Measurements from ENCODE around the gene TTC33.
"Not testable (repeated sequence)": the region's sequence is repeated elsewhere in the genome, so short reads cannot be mapped to it uniquely, and the experiment has no call there.

TTC33 gene

DNA sequence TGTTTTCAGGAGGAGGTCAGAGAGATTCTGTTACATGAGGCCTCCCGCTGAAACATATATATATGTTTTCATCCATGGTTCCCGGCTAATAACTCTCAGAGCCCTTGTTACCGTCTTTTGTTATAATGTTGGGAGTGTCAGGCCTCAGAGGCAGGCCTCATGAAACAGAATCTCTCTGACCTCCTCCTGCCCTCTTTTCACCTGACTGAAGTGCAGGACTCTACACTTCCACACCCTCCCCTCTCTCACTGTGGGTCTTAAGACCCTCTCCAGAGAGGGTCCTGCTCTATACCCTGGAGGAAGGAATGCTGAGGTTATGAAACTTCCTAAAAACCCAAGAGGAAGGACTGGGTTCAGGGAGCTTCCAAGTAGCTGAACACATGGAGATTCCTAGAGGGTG lies 104.6 kb downstream of the TTC33 start:
- DNase-seq = no peak

DNA sequence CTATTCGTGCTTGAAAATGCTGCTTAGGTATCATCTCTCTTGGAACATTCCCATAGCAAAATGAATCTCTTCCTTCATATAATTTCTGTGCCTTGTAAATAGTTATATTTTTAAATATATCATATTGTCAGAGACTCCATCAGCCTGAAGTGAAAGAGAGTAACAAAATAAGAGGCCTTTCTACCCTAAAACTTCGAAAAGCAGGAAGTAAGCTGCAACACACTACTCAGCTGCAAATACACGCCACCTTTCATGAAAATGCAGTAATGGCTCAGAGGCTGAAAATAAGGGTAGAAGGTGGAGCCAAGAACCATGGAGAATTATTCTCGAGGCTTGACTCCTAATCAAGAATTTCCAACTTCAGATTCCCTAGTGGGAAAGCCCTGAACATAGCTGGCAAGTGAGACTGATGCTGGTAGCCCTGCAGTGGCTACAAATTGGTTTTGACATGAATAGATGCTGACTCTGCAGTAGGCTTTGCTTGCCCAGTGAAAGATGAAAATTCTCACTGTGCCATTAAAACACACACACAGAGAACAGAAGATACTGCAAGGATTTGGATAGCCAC lies 106.2 kb downstream of the TTC33 start:
- no peak for DNase-seq

DNA sequence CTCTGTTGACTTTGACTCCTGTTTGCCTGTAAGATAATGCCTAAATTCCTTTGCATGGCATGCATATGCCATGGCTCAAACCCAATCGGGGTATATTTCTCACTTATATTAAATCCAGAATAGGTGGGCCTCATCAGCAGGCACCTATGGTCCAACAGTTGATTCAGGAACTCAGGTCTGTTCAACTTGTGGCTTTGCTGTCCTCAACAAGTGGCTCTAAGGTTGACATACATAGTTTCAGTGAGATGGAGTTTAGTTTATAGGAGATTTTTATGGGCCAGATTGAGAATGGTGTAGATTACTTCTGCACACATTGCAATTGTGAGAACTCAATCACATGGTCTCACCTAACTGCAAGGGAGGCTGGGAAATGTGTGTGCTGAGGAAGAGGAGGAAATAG lies 107.6 kb downstream of the TTC33 start:
- no peak for DNase-seq

DNA sequence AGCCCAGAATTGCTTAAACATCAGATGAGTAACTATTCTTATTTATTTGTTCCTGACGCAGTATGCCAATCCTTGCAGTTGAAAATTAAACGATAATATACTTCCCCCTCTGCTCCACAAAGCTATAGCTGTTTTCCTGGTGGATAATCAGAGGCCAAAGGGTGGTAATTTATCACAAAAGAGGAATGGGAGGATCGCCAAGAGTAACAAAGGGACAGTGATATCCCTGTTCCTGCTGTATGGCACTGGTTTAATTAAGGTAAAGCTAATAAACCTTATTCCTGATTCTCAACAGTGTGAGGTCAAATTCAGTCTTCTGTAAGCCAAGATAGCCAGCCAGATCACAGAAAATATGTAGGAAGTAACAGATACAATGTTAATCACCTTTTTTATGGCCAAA lies 109.5 kb downstream of the TTC33 start:
- no peak for DNase-seq

DNA sequence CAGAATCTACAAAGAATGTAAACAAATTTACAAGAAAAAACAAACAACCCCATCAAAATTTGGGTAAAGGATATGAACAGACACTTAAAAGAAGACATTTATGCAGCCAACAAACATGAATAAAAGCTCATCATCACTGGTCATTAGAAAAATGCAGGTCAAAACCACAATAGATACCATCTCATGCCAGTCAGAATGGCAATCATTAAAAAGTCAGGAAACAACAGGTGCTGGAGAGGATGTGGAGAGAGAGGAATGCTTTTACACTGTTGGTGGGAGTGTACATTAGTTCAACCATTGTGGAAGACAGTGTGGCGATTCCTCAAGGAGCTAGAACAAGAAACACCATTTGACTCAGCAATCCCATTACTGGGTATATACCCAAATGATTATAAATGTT lies 116.2 kb downstream of the TTC33 start:
- DNase-seq = not testable (repeated sequence)

DNA sequence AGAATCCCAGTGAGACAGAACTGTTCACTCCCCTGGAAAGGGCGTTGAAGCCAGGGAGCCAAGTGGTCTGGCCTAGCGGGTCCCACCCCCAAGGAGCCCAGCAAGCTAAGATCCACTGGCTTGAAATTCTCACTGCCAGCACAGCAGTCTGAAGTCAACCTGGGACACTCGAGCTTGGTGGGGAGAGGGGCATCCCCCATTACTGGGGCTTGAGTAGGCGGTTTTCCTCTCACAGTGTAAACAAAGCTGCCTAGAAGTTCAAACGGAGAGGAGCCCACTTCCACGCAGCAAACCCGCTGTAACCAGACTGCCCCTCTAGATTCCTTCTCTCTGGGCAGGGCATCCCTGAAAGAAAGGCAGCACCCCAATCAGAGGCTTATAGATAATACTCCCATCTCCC lies 121.2 kb downstream of the TTC33 start:
- no peak for DNase-seq

DNA sequence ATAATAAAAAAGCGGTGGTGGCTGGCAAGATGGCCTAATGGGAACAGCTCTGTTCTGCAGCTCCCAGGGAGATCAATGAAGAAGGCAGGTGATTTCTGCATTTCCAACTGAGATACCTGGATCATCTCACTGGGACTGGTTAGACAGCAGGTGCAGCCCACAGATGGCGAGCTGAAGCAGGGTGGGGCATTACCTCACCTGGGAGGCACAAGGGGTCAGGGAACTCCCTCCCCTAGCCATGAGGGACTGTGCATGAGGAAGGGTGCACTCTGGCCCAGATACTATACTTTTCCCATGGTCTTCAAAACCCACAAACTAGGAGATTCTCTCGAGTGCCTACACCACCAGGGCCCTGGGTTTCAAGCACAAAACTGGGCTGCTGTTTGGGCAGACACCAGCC lies 121.6 kb downstream of the TTC33 start:
- no peak for DNase-seq

DNA sequence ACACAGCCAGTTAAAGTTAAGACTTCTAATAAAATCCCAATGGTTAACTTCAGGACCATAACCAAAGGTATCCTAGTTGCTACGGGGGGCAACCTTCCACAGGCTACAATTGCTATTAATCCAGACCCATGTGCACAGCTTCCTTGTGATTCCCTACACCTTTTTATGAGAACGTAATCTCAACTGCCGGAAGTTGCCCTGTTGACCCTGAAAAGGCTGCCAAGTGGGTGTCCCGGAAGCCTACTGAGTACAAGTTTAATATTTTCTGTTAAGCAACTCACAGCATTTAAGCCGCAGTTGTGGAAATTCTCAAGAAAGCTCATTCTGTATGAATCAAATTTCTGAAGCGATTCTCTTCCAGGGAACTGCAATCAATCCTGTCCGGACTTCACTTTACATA lies 124.5 kb downstream of the TTC33 start:
- DNase-seq = no peak

DNA sequence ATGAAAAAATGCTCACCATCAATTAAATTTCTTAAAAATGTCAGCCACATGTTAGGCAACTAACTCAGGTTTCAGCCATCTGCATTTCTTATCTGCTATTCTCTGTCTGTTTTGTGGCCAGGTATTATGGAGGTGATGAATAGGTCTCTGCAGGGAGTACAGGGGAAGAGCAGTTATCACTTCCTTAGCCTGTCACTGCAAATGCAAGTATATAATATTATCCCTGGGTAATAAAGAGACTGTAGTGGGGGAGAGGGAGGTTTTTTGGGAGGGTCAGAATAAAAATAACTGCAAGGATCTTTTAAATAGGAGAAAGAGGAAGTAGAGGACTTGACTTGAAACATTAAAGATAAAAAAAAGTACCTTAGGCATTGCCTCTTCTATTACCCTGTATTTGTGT lies 125.6 kb downstream of the TTC33 start:
- no peak for DNase-seq

DNA sequence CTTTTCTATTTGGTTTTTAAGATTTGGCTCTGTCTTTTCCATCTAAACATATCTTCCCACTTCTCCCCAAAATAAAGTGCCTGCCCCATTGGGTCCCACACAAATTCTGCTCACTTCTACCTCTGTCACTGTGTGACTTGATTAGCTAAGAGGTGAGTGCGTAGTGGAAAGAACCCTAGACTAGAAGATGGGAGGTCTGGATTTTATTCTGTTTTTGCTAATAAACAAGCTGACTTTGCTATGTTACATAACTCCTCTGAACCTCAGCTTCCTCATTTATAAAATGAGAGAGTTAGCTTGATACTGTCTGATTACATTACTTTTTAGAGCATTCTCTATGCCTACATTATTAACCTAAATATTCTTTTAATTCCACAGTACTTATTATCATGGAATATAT lies 127.4 kb downstream of the TTC33 start:
- no peak for DNase-seq

DNA sequence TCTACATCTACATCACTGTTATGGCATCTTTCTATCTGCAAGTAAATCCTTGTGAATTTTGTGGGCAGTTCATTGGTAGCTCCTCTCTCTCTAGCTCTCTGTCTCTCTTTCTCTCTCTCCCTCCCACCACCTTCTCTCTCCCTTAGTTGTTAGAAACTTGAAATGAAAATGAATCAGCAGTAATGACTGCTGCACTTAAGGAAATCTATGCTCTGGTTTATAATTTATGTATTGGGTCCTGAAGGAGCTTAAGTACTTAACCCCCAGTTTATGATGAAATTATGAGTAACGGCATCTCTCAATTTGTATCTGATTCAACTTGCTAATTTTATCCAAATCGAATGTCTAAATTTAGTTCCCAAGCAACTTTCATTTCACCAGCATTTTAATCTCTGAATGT lies 128.1 kb downstream of the TTC33 start:
- no peak for DNase-seq

DNA sequence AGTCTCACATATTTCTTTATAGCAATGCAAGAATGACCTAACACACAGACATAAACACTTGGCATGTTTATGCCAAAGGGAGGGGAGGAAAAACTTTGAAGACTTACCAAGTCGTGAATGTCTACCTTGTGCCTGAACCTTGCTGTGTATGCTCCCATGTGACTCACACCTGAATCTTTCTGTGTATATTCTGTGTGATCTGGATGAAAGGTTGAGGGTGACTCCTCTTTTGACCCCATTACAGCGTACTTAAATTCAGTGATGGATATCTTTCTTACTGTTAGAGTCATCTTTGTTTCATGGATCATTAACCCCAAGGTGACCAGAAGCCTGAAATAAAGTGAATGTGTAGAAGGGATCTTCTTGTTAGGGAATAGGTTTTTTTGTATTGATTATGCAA lies 129.0 kb downstream of the TTC33 start:
- no peak for DNase-seq

DNA sequence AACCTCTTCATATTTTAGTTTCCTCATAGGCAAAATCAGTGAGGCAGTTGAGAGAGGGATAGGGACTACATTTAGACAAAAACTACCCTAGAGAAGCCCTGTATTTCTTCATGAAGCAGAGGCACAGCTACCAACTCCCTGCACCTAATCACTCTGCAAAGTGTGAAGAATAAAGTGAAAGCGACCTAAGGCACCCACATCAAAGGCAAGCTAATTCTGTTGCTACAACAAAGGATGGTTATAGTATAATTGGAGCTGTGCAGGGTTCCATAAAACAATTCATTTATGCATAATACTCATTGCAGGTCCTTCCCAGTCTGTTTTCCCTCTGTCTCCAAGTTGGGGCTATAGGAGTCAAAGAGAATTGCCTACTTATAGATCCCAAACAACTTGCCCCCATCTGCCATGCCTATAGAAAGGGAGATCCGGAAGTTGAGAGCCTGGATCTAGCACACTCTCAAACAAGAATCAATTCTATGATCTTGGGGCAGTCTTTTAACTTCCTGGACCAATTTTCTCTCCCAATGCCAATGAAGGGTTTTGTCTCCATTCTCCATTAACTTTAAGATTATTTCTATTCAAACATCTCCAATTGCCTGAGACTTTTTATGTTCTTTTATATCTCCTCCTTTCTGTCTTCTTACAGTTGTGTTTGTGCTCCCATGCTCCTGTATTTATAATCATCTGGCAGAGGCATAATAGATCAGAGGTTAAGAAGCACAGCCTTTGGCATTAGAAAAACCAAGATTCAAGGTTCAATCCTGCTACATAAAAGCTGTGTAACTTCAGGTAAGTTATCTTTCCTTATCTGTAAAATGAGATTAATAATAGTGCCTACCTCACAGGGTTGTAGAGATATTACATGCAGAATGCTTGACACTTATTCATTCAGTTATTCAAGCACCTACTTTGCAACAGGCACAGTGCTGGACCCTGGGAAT lies 132.0 kb downstream of the TTC33 start:
- peak; percentile 76 for DNase-seq

DNA sequence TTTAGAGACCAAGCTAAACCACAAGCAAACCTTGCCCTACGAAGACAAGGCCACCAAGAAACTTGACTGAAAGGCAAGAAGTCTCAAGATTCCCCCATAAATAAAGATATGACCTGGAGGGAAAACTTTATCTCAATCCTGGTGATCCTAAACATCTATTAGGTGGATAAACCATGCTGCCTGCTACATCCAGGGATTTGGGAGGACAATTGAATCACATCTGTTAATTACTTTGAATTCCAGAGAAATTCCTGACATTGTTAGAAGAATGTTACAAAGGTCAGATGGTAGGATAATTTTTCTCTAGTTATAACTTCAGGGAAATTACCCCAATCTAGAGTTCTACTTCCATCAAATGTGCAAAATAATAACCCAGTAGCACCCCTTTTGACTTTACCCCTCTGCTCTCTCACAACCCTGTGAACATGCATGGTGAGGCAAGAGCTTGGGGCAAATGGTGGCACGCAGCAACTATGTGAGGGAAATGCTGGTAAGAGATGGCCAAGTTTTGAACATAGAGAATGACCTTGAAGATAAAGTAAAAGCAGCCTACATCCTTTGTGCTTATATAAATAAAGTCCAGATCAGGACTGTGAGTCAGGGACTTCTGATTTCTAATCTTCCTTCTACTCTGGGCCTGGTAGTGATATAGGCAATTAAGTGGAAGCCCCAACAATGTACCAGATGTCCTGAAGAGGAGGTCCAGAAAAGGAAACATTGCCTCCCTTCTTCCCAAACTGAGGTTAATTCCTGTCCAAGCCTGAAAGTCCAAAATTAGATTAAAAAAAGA lies 133.1 kb downstream of the TTC33 start:
- DNase-seq = no peak

DNA sequence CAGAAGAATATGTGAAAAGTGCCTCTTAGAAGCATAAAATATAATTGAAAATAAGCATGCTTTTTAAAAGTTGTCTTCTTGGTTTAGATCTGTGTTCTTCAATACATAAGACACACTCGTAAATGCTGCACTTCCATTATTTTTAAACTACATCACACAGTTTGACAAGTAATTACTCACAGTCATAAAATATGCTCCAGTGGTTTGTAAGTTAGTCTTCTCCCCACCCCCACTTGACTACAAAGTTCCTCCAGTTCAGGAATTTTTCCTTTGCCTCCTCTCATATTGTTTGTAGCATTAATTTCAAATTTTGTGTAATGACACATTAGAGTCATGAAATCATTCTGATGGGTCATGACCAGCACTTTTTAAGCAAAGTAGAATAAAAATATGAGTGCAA lies 136.3 kb downstream of the TTC33 start:
- DNase-seq = no peak

DNA sequence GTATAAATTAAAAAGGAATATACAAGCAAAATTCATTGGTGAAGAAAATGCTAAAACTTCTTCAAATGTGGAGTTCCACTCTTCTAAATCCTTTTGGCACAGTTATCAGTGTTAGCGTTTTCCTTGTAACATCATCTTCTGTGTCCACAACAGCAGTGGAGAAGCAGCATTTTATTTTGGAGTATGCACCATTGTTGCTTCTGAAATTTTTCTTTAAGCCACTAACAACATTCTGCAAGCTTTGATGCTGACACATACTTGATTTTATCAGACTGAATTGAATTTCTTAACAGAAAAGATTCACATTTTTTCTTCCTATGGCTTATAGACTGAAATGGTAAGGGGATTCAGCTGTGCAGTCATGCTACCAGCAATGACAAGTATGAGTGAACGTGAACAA lies 136.8 kb downstream of the TTC33 start:
- no peak for DNase-seq

DNA sequence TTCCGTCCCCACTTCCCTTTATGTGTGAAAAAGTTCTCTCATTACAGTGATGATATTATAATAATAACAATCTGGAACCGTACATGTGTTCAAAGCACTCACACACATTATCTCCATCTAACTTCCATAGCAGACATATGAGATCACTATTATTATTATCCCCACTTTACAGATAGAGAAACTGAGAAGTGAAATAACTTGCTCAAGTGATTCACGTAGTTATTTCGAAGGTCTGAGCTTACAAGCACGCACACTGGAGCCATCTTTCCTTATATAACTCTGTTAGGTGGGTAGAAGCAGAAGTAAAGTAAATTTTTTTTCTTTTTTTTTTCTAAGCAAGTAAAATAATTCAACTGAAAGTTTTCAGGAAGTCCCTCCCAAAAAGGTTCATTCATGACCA lies 139.0 kb downstream of the TTC33 start:
- DNase-seq = no peak

DNA sequence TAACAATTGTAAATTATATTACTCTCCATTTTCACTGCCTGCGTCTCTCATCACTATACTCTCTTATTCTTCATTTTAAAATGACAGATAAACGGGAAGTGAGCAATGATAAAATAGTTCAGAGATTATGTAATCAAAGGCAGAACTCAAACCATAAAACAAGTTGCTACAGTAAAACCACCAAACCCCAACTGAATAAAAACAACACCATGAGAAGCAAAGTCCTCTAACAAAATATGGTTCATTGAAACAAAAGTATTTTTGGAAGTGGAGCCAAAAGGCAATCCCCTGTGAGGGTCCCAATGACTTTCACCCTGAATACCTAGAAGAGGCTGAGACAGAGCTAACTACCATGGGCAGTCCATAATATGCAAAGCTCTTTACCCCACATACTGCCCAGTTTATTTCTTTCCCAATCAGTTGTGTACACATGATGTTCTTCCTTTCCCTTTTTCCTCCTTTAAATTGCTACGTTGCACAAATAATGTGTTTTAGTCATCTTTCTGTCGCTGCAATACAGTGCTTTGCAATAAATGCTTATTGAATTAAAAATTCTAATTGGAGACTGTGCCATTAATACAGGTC lies 140.1 kb downstream of the TTC33 start:
- DNase-seq = peak; percentile 30

DNA sequence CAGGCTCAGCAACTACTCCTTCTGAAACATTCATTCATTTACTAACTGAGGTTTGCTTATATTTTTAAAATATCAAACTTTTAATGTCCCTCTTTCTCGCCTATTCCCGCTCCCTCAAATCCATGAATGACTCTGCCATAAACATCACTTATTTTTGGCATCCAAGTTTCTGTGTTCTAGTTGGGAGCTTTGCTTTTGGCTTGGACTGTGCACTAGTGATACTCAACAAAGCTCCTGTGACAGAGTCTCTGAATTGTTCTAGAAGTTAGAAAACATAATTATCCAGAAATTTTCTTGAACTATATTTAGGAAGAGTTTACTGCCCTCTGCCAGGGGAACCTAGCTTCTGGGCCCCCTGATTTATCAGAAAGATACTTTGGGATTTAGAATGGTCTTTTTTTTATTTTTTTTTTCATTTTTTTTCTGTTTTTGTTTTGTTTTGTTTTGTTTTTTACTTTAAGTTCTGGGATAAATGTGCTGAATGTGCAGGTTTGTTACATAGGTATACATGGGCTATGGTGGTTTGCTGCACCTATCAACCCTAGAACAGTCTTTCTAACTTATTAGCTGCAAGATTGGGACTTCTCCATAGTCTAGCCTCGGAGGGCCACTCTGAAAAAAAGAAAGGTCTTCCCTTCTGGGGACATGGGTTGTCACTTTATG lies 140.7 kb downstream of the TTC33 start:
- DNase-seq = no peak

DNA sequence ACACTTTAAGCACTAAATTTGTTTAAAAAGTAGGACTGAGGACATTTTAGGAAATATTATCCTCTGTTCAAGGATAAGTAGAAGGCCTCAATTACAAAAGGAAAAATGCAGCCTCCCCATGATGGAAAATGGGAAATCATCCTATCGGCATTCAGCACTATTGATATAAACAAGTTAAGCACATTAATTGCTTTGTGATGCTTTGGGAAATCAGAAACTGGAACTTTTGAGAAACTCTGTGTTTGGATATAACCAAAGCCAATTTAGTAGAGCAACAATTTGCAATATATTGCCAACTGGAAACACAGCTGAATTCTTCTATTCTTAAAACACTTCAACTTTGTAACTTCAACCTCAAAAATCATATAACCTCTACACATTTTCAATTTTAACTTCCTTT lies 141.3 kb downstream of the TTC33 start:
- no peak for DNase-seq

DNA sequence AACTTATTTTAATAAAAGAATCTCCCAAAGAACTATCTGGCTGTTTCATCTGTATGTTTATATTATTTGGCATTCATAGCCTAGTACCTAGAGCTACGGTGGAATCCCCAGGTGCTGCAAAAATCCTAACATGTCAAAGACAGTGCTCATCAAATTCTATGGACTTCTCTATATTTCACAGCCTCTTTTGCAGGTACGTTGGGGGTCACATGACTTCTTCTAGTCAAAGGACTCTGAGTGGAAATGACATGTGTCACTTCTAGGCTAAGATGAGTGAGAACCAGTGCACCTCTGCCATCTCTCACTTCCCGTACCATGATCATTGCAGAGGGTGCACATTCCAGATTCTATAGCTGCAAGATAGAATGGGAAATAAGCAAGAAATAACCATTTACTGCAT lies 148.6 kb downstream of the TTC33 start:
- no peak for DNase-seq

DNA sequence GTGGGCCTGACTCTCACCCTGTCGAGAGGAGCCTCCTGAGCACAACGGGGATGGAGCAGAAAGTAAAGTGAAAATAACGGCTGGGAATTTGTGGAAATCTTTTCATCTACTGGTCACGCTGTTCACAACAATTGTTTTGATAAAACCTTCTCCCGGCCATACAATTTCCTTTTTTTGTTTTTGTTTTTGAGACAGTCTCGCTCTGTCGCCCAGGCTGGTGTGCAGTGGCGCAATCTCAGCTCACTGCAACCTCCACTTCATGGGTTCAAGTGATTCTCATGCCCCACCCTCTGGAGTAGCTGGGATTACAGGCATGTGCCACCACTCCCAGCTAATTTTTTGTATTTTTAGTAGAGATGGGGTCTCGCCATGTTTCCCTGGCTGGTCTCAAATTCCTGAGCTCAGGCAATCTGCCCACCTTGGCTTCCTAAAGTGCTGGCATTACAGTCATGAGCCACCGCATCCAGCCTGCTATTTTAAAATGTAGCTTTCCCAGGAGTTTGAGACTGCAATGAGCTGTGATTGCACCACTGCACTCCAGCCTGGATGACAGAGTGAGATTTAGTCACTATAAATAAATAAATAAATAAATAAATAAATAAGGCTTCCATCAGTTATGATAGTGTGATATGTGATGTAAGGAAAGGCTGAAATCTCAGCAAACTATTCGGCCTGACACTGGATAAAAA lies 149.5 kb downstream of the TTC33 start:
- DNase-seq = no peak
